Lung (tissue), 12 donors: Measurements from ENCODE around the gene KLHL25. TPM values are rescaled to one million over a fixed set of nuclear protein-coding genes. Genes with fewer than 3 reads are reported as not detected.

Source experiments
- ATAC-seq: fragments of 200-7000 bp; cut with Tn5 transposase; one replicate; pipeline ENCODE4 v1.9.1; 2020; ENCODE audit warnings: moderate number of reproducible peaks; ENCODE audit not compliant: insufficient read depth, low FRiP score
- DNase-seq, 3 donors: peaks; one replicate each; pipeline ENCODE4 v3.0.0-alpha.2; 2013 to 2017
- H3K27ac ChIP-seq, 2 donors: one replicate each; pipeline ENCODE4 v1.5.1; 2013; ENCODE audit warnings: mild to moderate bottlenecking in 2 of 2, moderate library complexity in 2 of 2, control low read depth in 1 of 2, inconsistent platforms in 1 of 2, low read depth in 1 of 2, low read length in 1 of 2
- H3K27me3 ChIP-seq, 3 donors: one replicate each; pipeline ENCODE4 v1.5.1; 2013; ENCODE audit warnings: low read length in 2 of 3; ENCODE audit not compliant: control insufficient read depth in 3 of 3, insufficient read depth in 3 of 3
- H3K36me3 ChIP-seq, 4 donors: one replicate each; pipeline ENCODE4 v1.5.1; 2013; ENCODE audit warnings: low read length in 4 of 4, mild to moderate bottlenecking in 1 of 4, moderate library complexity in 1 of 4; ENCODE audit not compliant: control insufficient read depth in 4 of 4, insufficient read depth in 4 of 4
- H3K4me1 ChIP-seq, 5 donors: one replicate each; pipeline ENCODE4 v1.5.1; 2013; ENCODE audit warnings: low read length in 5 of 5, mild to moderate bottlenecking in 2 of 5, moderate library complexity in 1 of 5; ENCODE audit not compliant: control insufficient read depth in 5 of 5, insufficient read depth in 5 of 5
- H3K4me3 ChIP-seq: one replicate; pipeline ENCODE4 v1.5.1; 2013; ENCODE audit warnings: mild to moderate bottlenecking, control low read depth, moderate library complexity
- H3K9ac ChIP-seq, 2 donors: one replicate each; pipeline ENCODE4 v1.5.1; 2013; ENCODE audit warnings: low read length in 2 of 2, control low read depth in 1 of 2; ENCODE audit not compliant: insufficient read depth in 1 of 2
- H3K9me3 ChIP-seq, 4 donors: one replicate each; pipeline ENCODE4 v1.5.1; 2013; ENCODE audit warnings: low read length in 3 of 4, mild to moderate bottlenecking in 1 of 4, moderate library complexity in 1 of 4; ENCODE audit not compliant: control insufficient read depth in 4 of 4, insufficient read depth in 3 of 4
- CTCF ChIP-seq: IDR thresholded peaks from 2 replicates; pipeline ENCODE4 v1.5.1; 2012; ENCODE audit warnings: mild to moderate bottlenecking; ENCODE audit errors: control extremely low read depth, extremely low read depth
- WGBS, 2 donors: extraction: QIAGEN DNeasy Blood & Tissue Kit; methylation state at CpG; one replicate each; pipeline ENCODE4 v1.1.7; 2013; 5-methylcytosine and 5-hydroxymethylcytosine counted together
- polyA plus RNA-seq, 2 donors: library from polyadenylated mRNA; stranded (reverse); fragments of 200-250 nt; gene quantifications; one replicate each; pipeline ENCODE4 v1.2.1, GENCODE V29; 2013
- total RNA-seq, 2 donors: library from RNA; depleted of rRNA in 1 of 2; stranded (reverse); fragments of >200 nt in 1 of 2; gene quantifications; one replicate each; pipeline ENCODE4 v1.2.1, GENCODE V29; 2014 to 2021
- donor health status: control.
- donor health status: control.
- donor health status: Bipolar disorder and iron deficiency.
- donor health status: healthy.
- donor health status: DM: yes; HTN: yes; CAD: no.

The KLHL25 gene
- total and polyA plus RNA-seq, 4 donors, result 3.0 to 9.2 (median 7.1) TPM

GRCh38 chr15:85722374-85723152 lies 72.2 kb downstream of the KLHL25 start:
- Histone ChIP-seq H3K4me1 (peaks cover 0 to 18% (median 3%) of the 10 kb centered on the region in 5 donors), H3K36me3 (peaks cover 42 to 54% (median 47%) of the 10 kb centered on the region in 4 donors), H3K27me3 (no peaks in the 10 kb centered on the region), H3K9ac (no peak overlapping the region), H3K27ac (peak overlapping the region in 1 of 2 donors; percentile 88), H3K9me3 (no peaks in the 10 kb centered on the region), H3K4me3 (no peak overlapping the region)
- DNase-seq (no peak), ATAC-seq (no peak)
- WGBS, 2 donors, result 62 to 84% methylated on average over 1 of the region's 1 CpG
- TF ChIP-seq CTCF, result no peak

- Histone ChIP-seq H3K9me3 (no peaks in the 10 kb centered on the region), H3K4me3 (no peak overlapping the region), H3K4me1 (peaks cover 0 to 26% (median 0%) of the 10 kb centered on the region in 5 donors), H3K36me3 (peaks cover 39 to 60% (median 48%) of the 10 kb centered on the region in 4 donors), H3K27me3 (no peaks in the 10 kb centered on the region), H3K9ac (no peak overlapping the region), H3K27ac (peak overlapping the region in 1 of 2 donors; percentile 28)
- TF ChIP-seq CTCF, result no peak
- DNase-seq (no peak), ATAC-seq (no peak)
- WGBS, 2 donors, result 100% methylated on average over 4 of the region's 4 CpGs
Measured at GRCh38 chr15:85718981-85719380, 75.7 kb downstream of the KLHL25 start.

- H3K4me1 ChIP-seq, result peaks cover 0 to 24% (median 0%) of the 10 kb centered on the region in 5 donors
- ATAC-seq (no peak), DNase-seq (no peak)
- H3K27ac ChIP-seq, result peak overlapping the region in 1 of 2 donors; percentile 28
- TF ChIP-seq CTCF, result no peak
- no peak overlapping the region for H3K4me3 ChIP-seq
- no peak overlapping the region for H3K9ac ChIP-seq
- no peaks in the 10 kb centered on the region for H3K27me3 ChIP-seq
- H3K9me3 ChIP-seq, result no peaks in the 10 kb centered on the region
- peaks cover 38 to 58% (median 47%) of the 10 kb centered on the region in 4 donors for H3K36me3 ChIP-seq
- whole genome bisulfite sequencing, 2 donors, result 87 to 91% methylated on average over 12 of the region's 12 CpGs
Measured at GRCh38 chr15:85718271-85718971, 76.3 kb downstream of the KLHL25 start.
